Inferior parietal cortex (tissue), 1 donor: ENCODE data around the gene MMP24.
"Not testable (repeated sequence)": the region's sequence is repeated elsewhere in the genome, so short reads cannot be mapped to it uniquely, and the experiment has no call there.

Experiments
- DNase-seq: peaks from one replicate; pipeline ENCODE4 v3.0.0-alpha.2; 2016; ENCODE audit errors: extremely low spot score

The MMP24 gene

DNA sequence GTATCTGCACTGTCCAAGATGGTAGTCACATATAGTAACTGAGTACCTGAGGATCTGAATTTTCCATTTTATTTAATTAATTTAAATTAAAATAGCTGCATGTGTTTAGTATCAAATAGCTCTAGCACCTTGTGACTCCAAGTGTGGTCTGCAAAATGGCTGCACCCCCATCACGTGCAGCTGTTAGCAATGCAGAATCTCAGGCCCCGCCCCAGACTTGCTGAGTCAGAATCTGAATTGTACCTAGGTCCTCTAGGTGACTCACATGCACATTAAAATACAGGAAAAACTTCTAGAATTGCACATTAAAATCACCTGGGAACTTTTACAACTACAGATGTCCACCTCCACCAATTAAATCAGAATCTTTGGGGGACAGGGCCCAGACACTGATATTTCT is 84.9 kb downstream of the MMP24 start:
- DNase-seq: no peak

DNA sequence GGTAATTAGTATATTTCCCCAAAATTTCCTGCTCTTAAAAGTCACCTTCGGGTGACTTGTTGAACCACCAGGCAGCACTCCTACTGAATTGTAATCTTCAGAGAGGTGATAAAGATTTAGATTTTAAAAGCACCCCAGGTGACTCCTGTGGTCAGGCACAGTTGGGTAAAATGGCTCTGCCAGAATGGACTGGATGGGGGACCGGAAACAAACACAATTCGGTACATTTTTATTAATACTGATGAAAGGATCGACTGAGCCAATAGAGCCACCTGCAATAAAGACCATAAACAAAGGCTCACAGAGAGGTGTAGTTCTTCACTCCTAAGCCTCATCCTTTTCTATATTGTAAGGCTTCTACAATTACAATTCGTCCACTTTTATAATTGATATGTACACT is 85.3 kb downstream of the MMP24 start:
- no peak for DNase-seq

DNA sequence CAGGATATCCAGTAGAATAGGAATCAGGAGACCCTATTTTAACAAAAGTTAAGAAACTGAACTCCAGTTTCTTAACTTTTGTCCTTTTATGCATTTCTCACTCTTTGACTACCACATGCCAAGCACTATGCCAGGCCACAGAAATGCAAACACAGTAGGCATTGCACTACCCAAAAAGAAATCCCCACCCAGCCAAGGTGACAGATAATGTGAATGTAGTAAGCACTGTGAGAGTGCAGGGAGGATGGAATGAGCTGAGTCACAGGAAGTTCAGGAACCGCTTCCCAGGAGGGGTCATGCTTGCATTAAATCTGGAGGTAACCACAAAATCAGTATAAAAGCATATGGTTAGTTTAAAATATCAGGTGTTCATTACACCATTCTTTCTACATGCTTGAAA is 85.8 kb downstream of the MMP24 start:
- DNase-seq: no peak

DNA sequence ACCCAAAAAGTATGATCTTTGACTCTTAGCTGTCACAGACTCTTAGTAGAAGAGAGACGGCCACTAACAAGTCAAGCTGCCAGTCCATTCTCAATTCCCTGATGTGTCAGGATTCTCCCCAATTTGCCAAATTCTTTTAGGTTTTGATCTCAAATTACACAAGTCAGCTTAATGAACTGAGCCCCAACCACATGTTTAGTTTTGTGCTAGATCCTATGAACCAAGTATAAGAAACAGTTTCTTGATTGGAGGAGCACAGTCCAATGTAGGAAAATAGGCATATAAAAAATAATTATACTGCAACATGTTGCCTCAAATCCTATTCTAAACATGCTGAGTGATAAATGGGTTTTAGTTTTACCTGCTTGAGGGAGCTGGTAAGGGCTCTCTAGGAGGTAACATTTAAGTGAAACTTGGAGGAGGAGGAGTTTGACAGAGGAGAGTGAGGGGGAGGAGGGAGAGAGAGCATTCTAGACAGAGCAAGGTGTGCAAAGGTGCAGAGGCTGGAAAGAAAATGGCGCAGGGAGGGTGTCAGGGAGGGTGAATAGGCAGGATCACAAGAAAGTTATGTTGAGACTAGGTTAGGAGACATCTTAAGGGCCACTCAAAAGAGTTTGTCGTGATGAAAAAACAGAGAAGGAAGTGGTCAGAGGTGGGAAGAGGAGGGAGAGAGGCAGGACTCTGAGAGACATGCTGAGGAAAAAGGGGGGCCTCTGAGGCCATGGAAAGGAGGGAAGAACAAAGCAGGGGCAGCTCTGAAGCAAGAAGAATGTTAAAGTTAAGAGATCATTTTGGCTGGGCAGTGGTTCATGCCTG is 88.5 kb downstream of the MMP24 start:
- no peak for DNase-seq

DNA sequence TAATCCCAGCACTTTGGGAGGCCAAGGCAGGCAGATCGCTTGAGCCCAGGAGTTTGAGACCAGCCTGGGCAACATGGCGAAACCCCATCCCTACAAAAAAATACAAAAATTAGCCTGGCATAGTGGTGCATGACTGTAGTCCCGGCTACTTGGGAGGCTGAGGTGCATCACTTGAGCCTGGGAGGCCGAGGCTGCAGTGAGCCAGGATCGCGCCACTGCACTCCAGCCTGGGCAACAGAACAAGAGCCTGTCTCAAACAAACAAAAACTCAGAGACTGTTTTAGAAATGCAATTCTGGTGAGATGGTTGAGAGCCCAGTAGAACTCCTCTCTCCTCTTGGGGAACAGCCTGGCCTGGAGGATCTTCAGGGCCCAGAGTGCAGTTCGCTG is 89.1 kb downstream of the MMP24 start:
- DNase-seq: not testable (repeated sequence)

DNA sequence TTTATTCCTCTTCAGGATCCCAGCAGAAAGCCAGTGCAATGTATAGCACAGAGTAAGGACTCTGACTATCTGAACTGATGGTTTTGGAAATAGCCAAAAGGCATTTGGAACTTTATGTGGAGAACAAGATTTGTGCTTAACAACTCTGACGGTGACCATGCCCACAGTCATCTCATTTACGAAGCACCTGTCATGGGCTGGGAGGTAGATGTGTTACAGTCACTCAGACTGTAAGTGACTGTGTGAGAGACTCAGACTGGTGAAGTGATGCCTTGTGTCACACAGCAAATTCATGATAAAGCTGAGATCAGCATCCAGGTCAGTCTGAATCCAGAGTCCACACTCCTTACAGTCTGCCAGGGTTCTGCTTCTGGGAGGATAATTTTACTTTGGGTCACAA is 89.6 kb downstream of the MMP24 start:
- DNase-seq: no peak

DNA sequence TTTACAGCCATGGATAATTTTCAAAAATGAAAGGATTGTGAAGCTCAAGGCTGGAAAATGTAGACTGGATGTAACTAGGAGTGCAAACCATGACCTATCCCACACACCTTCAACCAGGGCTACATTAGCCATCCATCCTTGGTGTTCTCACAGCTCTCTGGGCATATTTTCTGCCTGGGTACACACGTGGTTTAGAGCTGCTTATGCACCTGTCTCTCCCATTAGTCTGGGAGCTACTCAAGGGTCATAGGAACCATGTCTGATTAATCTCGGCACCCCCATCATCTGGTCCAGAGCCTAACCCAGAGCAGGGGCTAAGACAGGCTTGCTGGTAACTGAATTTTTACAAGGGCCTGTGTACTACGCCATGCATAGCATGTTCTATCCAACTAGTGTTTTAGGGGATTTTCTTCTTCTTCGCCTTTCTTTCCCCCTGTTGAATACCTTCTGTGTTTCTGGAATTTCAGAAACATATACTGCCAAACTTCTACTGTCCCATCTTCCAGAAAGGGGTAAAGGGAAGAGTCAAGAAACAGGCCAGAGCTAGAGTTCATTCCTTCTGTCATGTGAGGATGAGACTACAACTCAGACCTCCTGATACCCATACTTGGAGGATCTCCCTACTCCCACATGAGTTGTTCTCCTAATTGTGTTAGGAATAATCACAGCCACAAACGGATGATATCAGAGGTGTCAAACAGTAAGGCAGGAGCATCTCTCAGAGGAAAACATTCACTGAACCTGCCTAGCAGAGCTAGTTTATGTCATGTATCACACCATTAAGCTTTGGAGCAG is 91.1 kb downstream of the MMP24 start:
- no peak for DNase-seq

DNA sequence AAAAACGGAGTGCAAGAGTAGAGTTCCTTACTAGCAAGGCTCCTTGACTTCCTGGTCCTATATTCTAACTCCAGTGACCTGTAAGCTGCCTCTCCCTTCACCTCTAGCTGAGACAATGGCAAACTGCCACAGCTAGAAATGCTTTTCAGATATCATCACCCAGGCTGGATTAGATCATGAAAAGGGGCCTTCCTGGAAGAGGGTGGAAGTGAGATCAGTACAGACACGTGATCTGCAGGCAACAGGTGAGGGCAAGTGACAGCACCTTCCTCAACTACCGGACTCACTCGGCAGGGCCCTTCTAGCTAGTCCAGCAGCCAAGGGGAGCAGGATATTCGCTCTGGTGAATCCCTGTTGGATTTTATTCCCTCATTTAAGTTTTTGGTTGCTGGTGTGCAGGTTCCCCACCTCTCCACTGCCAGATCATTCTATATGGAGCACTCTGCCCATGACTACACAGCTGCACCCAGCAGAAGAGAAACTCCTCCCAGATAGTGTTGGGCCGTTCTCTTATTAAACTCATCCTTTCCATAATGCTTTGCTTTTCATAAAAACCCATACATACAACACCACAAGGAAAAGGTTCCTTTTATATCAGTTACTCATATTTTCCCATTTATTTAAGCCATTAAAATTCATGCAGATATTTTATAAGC is 92.1 kb downstream of the MMP24 start:
- no peak for DNase-seq

DNA sequence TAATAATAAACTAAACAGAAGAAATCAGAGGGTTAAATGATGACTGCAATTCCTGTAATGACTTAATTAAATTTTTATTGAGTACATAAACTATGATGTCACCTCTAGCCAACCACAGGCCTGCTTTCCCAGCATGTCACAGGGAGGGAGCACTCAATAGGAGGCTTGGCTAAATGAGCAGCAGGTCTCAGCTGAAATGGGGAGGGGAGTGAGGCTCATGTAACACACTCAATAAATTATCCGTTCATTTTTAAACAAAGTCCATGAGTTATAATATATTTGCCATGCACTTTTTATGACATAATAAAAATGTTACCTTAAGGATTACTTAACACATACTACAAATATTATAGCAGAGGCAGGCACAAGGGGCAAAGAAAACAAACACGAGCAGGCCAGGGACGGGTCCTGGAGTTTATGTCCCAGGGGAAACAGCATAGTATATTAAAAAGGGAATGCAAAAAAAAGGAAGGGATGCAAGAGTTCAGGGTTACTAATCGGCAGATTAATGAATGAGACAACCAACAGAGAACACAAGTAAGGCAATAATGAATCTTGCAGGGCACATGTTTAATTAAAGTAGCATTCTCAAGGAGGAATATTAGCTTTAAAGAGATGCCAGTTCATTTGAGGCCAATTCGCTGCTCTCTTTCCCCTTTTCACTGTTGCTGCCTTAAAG is 92.8 kb downstream of the MMP24 start:
- DNase-seq: no peak

DNA sequence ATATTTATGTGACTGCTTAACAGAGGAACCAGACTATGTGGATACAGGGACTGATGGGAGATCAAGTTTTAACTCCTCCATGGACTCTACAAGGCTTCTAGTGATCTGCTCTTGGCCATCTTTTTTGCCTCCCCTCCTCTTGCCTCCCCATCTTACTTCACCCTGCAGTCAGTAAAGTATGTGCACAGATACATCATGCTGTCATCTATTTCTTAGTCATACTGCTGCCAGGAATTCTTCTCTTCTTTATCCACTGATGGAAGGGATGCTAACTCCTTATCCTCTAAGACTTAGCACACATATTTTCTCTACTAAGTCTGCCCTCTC is 93.3 kb downstream of the MMP24 start:
- DNase-seq: no peak

DNA sequence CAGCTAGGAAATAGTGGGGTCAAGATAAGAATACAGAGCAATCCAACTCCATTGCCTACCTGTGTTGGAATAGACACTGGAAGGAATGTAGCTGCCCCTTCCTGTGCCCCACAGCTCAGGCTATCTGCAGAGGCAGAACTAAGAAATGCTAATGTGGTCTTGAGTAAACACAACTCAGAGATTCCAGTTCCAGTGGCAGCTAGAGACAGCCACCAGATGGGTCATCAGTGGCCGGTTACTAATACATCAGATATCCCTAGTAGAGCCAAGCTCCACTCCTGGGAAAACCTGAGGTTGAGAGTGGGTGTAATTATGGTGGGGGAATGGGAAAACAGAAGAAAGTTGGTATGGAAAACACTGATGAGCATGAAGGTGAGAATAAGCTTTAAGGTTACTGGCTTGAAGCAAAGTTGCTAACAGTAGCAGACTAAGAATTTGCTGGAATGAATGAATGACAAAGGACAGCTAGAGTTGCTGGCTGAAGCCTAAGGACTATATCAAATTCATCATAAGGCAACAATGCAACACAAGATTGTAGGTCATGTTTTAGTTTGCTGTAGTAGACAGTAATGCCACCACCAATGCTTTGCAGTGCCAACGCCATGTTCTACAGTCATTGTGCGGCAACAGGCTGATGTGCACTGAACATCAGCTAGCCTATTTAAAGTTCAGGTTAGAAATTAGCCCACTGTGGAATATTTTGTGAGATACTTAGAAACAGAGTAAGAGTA is 94.1 kb downstream of the MMP24 start:
- no peak for DNase-seq

DNA sequence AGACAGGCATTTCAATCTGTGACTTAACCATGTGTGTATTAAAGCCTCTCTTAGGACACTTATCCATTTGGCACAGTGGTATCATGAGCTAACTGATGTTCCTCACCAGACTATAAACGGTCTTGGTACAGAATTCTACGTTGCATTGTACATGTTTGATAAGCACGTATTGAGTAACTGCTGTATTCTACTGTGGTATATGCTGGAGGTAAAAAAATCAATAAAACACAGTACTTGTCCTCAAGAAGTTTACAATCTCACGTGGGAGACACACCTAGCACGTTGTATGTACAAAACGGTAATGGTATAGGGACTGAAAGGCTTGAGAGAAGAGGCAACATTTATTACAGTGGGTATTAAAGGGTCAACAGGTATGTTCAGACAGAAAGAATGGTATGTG is 98.9 kb downstream of the MMP24 start:
- no peak for DNase-seq

DNA sequence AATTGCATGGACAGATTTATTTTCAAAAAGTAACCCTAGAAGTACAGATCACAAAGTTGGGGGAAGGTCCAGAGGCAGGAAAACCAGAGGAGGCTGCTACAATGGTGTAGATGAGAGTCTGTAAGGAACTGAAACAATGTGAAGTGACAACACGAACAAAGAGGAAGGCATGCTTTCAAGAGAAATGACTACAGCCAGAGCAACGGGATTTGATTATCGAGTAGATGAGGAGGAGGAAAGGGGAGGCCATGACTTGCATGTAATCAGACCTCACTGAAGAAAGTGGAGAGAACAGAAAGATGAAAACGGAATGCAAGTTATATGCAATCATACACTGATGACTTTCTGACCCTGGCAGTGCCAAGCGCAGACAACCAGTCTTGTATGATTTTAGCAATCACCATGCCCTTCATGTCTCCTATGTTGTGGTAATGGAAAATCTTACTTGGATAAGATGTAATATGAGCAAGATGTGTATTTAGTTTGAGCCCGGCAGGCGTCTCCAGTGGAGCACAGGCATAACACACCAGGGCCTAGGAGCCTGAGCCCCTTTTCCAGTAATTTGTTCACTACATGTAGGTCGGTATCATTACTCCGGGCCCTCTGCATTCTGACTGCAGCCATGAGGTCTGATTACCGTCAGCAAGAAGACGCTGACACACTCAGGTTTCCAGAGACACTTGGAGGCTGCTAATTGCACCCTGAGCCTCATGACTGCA is 99.7 kb downstream of the MMP24 start:
- DNase-seq: no peak
